Astrocyte of the cerebellum (primary cell): ENCODE results near the gene TCEAL8.

Source experiments
- DNase-seq: peaks from one replicate; pipeline ENCODE4 v3.0.0-alpha.2; 2011; ENCODE audit warnings: low read depth
- H3K4me3 ChIP-seq: 2 replicates; pipeline ENCODE4 v1.5.1; 2011; ENCODE audit warnings: mild to moderate bottlenecking, low read depth, low read length, moderate library complexity
- in situ Hi-C: cut with HindIII; loops from 2 replicates; pipeline ENCODE4 v1.10.0; 2017; ENCODE audit warnings: low sequenced_read_pairs
- TF ChIP-seq, protein P1 (sequence below): IDR thresholded peaks from 2 replicates; pipeline ENCODE4 v1.5.1; 2012; ENCODE audit warnings: low read length, low read depth, moderate library complexity, mild to moderate bottlenecking; ENCODE audit errors: missing control alignments

The TCEAL8 gene

DNA sequence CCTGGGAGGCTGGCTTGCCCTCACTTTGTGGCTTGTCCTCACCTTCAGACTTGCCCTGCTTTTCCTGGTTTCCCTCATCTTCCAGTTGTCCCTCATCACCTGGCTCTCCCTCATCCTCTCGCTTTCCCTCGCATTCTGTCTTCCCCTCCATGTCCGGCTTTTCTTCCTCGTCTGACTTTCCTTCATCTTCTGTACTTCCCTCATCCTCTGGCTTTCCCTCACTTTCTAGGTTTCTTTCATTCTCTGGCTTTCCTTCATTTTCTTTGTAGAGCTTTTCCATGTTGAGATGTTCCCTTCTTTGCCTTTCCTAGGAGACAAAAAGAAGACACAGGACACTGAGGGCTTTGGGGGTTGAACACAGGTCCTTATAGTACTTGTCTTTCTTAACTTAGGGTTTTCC lies 19.3 kb upstream of the TCEAL8 start:
- DNase-seq, result no peak
- TF ChIP-seq, protein P1, sequence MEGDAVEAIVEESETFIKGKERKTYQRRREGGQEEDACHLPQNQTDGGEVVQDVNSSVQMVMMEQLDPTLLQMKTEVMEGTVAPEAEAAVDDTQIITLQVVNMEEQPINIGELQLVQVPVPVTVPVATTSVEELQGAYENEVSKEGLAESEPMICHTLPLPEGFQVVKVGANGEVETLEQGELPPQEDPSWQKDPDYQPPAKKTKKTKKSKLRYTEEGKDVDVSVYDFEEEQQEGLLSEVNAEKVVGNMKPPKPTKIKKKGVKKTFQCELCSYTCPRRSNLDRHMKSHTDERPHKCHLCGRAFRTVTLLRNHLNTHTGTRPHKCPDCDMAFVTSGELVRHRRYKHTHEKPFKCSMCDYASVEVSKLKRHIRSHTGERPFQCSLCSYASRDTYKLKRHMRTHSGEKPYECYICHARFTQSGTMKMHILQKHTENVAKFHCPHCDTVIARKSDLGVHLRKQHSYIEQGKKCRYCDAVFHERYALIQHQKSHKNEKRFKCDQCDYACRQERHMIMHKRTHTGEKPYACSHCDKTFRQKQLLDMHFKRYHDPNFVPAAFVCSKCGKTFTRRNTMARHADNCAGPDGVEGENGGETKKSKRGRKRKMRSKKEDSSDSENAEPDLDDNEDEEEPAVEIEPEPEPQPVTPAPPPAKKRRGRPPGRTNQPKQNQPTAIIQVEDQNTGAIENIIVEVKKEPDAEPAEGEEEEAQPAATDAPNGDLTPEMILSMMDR, result no peak
- in situ Hi-C loops, result no loop called here
- no peak overlapping the region for H3K4me3 ChIP-seq

DNA sequence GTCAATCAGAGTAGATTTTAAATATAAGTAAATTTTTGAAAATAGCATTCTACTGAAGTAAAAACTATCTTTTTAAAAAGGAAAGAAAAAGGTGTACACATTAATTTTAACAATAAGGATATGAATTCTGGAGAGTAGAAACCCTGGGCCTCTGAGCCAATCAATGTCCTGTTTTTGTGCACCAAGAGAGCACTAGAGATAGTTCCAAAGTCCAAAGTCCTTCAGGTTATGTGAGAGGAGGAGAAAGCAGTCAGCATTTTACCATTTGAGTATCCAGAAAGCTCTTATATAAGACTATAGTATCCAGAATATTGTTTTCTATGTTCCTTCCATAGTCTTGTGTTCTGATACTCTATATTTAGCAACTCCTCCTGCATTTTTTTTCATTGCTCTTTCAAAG lies 3.3 kb upstream of the TCEAL8 start:
- TF ChIP-seq, protein P1, result no peak
- H3K4me3 ChIP-seq, result no peak overlapping the region
- no peak for DNase-seq
- in situ Hi-C loops, result no loop called here

- in situ Hi-C loops, result no loop called here
- TF ChIP-seq, protein P1, result no peak
- DNase-seq, result no peak
- H3K4me3 ChIP-seq, result no peak overlapping the region
Measured at GRCh38 chrX:103256651-103257050, 1.7 kb upstream of the TCEAL8 start.

- H3K4me3 ChIP-seq, result peak overlapping the region; percentile 56
- in situ Hi-C loops, result no loop called here
- TF ChIP-seq, protein P1, result no peak
- no peak for DNase-seq
Measured at GRCh38 chrX:103254171-103254824, 657 bp downstream of the TCEAL8 start.

DNA sequence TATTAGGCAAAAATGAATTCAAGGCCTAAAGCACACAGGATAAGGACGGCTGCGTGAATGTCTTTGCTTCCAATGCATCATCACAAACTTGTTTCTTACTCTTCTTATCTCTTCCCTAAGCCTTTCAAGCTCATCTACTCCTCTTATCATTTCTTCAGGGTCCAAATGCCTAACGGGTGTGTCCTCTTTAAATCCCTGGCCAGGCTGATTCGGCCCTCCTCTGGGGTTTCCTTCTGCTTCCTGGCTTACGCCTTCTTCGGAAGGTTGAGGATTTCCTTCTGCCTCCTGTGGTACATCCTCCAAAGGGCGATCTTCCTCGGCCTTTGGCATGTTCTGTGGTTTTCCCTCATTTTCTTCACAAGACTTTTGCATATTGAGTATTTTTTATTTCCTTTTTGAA lies 1.3 kb downstream of the TCEAL8 start:
- TF ChIP-seq, protein P1, result no peak
- peak overlapping the region; percentile 56 for H3K4me3 ChIP-seq
- DNase-seq, result no peak
- in situ Hi-C loops, result no loop called here

- no peak overlapping the region for H3K4me3 ChIP-seq
- in situ Hi-C loops, result no loop called here
- DNase-seq, result no peak
- TF ChIP-seq, protein P1, result no peak
Measured at GRCh38 chrX:103250977-103251376, 4.0 kb downstream of the TCEAL8 start.

- TF ChIP-seq, protein P1, result no peak
- no peak overlapping the region for H3K4me3 ChIP-seq
- DNase-seq, result no peak
- in situ Hi-C loops, result no loop called here
Measured at GRCh38 chrX:103249805-103250204, 5.2 kb downstream of the TCEAL8 start.
